Mesendoderm (in vitro differentiated cells): Measurements from ENCODE around the gene GGNBP2. TPM values are rescaled to one million over a fixed set of nuclear protein-coding genes. Genes with fewer than 3 reads are reported as not detected.

Experiments used
- DNase-seq: peaks from one replicate; pipeline ENCODE4 v3.0.0; 2013
- H2AK5ac ChIP-seq: 2 replicates; pipeline ENCODE4 v1.6.1; 2013; ENCODE audit warnings: low read length, inconsistent platforms
- H2BK120ac ChIP-seq: 2 replicates; pipeline ENCODE4 v1.6.1; 2013; ENCODE audit warnings: low read depth, mild to moderate bottlenecking, low read length, moderate library complexity, mixed read lengths
- H2BK15ac ChIP-seq: replicated peaks from 2 replicates; pipeline ENCODE4 v1.6.1; 2013; ENCODE audit warnings: low read depth, mild to moderate bottlenecking, moderate library complexity
- H2BK5ac ChIP-seq: 2 replicates; pipeline ENCODE4 v1.6.1; 2013; ENCODE audit warnings: low read length, inconsistent platforms
- H3K18ac ChIP-seq: 2 replicates; pipeline ENCODE4 v1.6.1; 2013; ENCODE audit warnings: mild to moderate bottlenecking, low read length, mixed read lengths
- H3K23ac ChIP-seq: one replicate; pipeline ENCODE4 v1.6.1; 2013; ENCODE audit warnings: low read length
- H3K27ac ChIP-seq: 2 replicates; pipeline ENCODE4 v1.5.1; 2013; ENCODE audit warnings: low read depth, mild to moderate bottlenecking, inconsistent platforms, low read length, moderate library complexity
- H3K27me3 ChIP-seq: 2 replicates; pipeline ENCODE4 v1.6.1; 2013; ENCODE audit warnings: low read length, control low read depth, mild to moderate bottlenecking, inconsistent platforms; ENCODE audit not compliant: insufficient read depth, poor library complexity
- H3K36me3 ChIP-seq: 2 replicates; pipeline ENCODE4 v1.6.1; 2013; ENCODE audit warnings: low read length, inconsistent platforms; ENCODE audit not compliant: control insufficient read depth, insufficient read depth
- H3K4ac ChIP-seq: one replicate; pipeline ENCODE4 v1.6.1; 2013; ENCODE audit warnings: low read depth, mild to moderate bottlenecking, low read length, moderate library complexity
- H3K4me1 ChIP-seq: 2 replicates; pipeline ENCODE4 v1.6.1; 2013; ENCODE audit warnings: low read depth, low read length, inconsistent platforms; ENCODE audit not compliant: control insufficient read depth
- H3K4me2 ChIP-seq: 2 replicates; pipeline ENCODE4 v1.6.1; 2013; ENCODE audit warnings: low read length
- H3K4me3 ChIP-seq: 2 replicates; pipeline ENCODE4 v1.5.1; 2013; ENCODE audit warnings: mild to moderate bottlenecking, low read length
- H3K56ac ChIP-seq: one replicate; pipeline ENCODE4 v1.6.1; 2013; ENCODE audit warnings: low read length
- H3K79me1 ChIP-seq: 2 replicates; pipeline ENCODE4 v1.6.1; 2013; ENCODE audit warnings: low read length, inconsistent platforms
- H3K79me2 ChIP-seq: 2 replicates; pipeline ENCODE4 v1.6.1; 2013; ENCODE audit warnings: mild to moderate bottlenecking, low read length; ENCODE audit not compliant: control insufficient read depth, insufficient read depth
- H3K9ac ChIP-seq: 2 replicates; pipeline ENCODE4 v1.6.1; 2013; ENCODE audit warnings: low read length, inconsistent platforms
- H4K5ac ChIP-seq: one replicate; pipeline ENCODE4 v1.6.1; 2013; ENCODE audit warnings: low read length
- H4K8ac ChIP-seq: one replicate; pipeline ENCODE4 v1.6.1; 2013; ENCODE audit warnings: low read depth, mild to moderate bottlenecking, control low read depth, low read length, moderate library complexity
- WGBS: extraction: QIAGEN DNeasy Blood & Tissue Kit; methylation state at CpG from one replicate; pipeline ENCODE4 v1.1.7; 2013; ENCODE audit warnings: low lambda C conversion rate, missing lambda C conversion rate; ENCODE audit not compliant: insufficient coverage; ENCODE audit errors: extremely low coverage; 5-methylcytosine and 5-hydroxymethylcytosine counted together
- polyA plus RNA-seq, 2 experiments: library from polyadenylated mRNA; stranded (reverse); fragments of 200-250 nt; gene quantifications; one replicate each; pipeline ENCODE4 v1.2.3, GENCODE V29; 2013

The GGNBP2 gene, protein sequence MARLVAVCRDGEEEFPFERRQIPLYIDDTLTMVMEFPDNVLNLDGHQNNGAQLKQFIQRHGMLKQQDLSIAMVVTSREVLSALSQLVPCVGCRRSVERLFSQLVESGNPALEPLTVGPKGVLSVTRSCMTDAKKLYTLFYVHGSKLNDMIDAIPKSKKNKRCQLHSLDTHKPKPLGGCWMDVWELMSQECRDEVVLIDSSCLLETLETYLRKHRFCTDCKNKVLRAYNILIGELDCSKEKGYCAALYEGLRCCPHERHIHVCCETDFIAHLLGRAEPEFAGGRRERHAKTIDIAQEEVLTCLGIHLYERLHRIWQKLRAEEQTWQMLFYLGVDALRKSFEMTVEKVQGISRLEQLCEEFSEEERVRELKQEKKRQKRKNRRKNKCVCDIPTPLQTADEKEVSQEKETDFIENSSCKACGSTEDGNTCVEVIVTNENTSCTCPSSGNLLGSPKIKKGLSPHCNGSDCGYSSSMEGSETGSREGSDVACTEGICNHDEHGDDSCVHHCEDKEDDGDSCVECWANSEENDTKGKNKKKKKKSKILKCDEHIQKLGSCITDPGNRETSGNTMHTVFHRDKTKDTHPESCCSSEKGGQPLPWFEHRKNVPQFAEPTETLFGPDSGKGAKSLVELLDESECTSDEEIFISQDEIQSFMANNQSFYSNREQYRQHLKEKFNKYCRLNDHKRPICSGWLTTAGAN
- 38.9 TPM for polyA plus RNA-seq (2013, experiment 1 of 2)
- polyA plus RNA-seq (2013, experiment 2 of 2): 38.1 TPM

DNA sequence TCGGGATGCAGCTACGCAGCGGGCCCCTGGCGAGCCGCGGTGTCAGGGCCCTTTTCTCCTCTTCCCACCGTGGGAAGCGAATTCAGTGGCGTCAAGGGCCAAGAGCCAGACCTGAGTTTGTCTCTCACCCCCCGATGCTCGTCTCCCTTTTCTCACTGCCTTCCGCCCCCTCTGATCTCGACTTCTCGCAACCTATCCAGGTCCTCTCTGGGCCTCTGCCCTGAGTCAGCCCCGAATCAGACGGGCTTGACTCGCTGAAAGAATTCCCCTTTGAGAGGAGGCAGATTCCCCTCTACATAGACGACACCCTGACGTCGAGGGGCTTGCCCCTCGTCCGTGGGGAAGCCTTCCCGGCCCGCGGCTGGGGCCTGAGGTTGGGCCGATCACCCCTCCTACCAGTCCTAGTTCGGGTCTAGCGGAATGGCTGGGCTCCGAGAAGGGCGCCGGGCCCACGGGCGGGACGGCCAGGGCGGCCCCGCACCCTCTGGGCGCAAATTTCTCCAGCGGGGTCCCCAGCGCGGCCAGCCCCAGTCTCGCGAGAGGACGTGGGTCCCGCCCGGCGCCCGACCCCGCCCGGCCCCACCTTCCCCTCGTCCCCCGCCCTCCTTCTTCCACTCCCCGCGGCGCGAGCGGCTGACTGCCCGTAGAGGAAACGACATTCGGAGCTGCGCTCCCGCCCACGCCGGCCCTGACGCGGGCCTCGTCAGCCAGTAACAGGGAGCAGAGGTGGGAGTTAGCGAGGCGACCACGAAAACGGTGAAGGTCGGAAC lies at the start of gene GGNBP2:
GGNBP2 (plus strand) TSS at position 613 of the 770 bp plus-strand sequence. CDS start 806 bp downstream, outside the sequence.
- Histone ChIP-seq H3K36me3 (no peaks in the 10 kb centered on the region), H3K18ac (peak within 1 kb of the TSS; percentile 95), H2BK5ac (peak within 1 kb of the TSS; percentile 88), H2BK120ac (peak within 1 kb of the TSS; percentile 21), H3K4me3 (peak within 1 kb of the TSS; percentile 97), H3K23ac (peak within 1 kb of the TSS; percentile 94), H4K5ac (no peak within 1 kb of the TSS), H3K4me1 (peaks cover 2% of the 10 kb centered on the region), H3K56ac (peak within 1 kb of the TSS; percentile 98), H3K9ac (peak within 1 kb of the TSS; percentile 100), H4K8ac (no peak within 1 kb of the TSS), H3K4ac (peak within 1 kb of the TSS; percentile 63), H2BK15ac (no peak within 1 kb of the TSS), H2AK5ac (no peak within 1 kb of the TSS), H3K27me3 (no peaks in the 10 kb centered on the region), H3K4me2 (peak within 1 kb of the TSS; percentile 99), H3K79me2 (peaks cover 27% of the 10 kb centered on the region), H3K79me1 (peaks cover 7% of the 10 kb centered on the region), H3K27ac (peak within 1 kb of the TSS; percentile 98)
- DNase-seq: peak; percentile 96
- WGBS: no CpG with 5 or more reads among the region's 71 CpGs

- no peak overlapping the region for H2AK5ac ChIP-seq
- no peak overlapping the region for H3K4ac ChIP-seq
- no peak overlapping the region for H3K27ac ChIP-seq
- H3K18ac ChIP-seq: no peak overlapping the region
- H2BK5ac ChIP-seq: no peak overlapping the region
- no peak overlapping the region for H3K9ac ChIP-seq
- peaks cover 7% of the 10 kb centered on the region for H3K79me1 ChIP-seq
- H3K79me2 ChIP-seq: peaks cover 3% of the 10 kb centered on the region
- no peak for DNase-seq
- WGBS: no CpG with 5 or more reads among the region's 3 CpGs
- H3K4me2 ChIP-seq: no peak overlapping the region
- no peak overlapping the region for H2BK15ac ChIP-seq
- no peak overlapping the region for H3K4me3 ChIP-seq
- H3K56ac ChIP-seq: no peak overlapping the region
- H3K36me3 ChIP-seq: peaks cover 14% of the 10 kb centered on the region
- no peak overlapping the region for H2BK120ac ChIP-seq
- no peak overlapping the region for H3K23ac ChIP-seq
- H3K4me1 ChIP-seq: no peaks in the 10 kb centered on the region
- H4K5ac ChIP-seq: no peak overlapping the region
- no peak overlapping the region for H4K8ac ChIP-seq
- H3K27me3 ChIP-seq: no peaks in the 10 kb centered on the region
These were observed 49.6 kb upstream of the GGNBP2 start for GRCh38 chr17:36495076-36495578.

DNA sequence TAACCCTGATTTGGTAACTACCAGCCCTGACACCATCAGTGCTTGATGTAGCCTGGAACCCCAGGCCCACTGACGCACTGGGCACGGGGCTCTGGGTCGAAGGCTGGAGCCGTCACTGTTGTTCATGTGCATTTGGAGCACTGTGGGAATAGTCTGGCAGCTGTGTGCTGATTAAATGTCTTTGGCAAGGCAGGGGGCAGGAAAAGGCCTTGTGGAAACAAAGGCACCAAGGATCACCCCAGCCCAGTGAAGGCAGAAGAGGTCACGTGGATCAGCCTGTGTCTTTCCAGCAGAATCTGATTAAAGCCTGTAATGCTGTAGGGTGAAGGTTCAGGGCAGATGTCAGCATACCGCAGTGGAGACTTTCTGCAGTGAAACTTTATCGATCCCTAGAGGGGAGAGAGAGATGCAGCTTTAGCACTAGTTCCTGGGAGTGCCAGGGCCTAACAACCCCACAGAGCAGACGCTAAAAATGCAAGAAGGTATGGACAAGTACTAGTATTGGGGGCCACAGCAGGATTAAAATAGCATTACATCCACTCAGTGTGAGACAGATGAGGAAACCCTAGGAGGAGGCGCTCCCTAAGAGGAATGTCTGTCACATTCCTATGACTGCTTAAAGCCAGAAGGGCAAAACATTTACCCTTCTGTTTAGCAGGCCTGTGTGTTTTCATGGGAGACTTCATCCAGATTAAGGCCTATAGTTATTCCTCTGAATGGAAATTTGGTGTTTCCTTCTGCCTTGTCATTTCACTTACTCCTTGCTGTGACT lies 48.5 kb upstream of the GGNBP2 start:
- Histone ChIP-seq H4K8ac (no peak overlapping the region), H3K4ac (no peak overlapping the region), H3K4me2 (no peak overlapping the region), H2BK15ac (no peak overlapping the region), H4K5ac (no peak overlapping the region), H3K18ac (no peak overlapping the region), H3K27ac (peak overlapping the region; percentile 7), H2BK5ac (no peak overlapping the region), H3K9ac (no peak overlapping the region), H3K4me3 (no peak overlapping the region), H3K4me1 (no peaks in the 10 kb centered on the region), H3K79me2 (no peaks in the 10 kb centered on the region), H2BK120ac (no peak overlapping the region), H3K23ac (no peak overlapping the region), H3K56ac (no peak overlapping the region), H3K36me3 (peaks cover 14% of the 10 kb centered on the region), H2AK5ac (no peak overlapping the region), H3K27me3 (no peaks in the 10 kb centered on the region), H3K79me1 (peaks cover 6% of the 10 kb centered on the region)
- no CpG with 5 or more reads among the region's 9 CpGs for WGBS
- DNase-seq: peak; percentile 73

DNA sequence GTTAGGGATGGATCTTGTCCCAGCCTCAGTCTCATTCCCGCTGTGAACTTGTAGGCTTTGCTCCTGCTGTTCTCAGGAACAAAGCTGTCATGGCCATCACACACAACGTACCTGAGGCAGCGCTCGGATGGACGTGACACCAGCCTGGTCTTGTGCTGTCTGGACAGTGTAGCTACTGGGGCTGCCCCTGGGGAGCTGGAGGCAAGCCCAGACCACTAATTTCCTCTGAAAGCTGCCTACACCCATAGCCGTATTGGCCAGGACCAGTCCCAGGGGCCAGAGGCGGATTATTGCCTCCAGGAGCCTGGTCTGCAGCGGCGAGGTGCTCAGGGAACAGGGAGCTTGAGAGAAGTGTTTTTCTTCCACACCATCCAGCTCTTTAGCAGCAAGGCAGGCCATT lies 46.6 kb upstream of the GGNBP2 start:
- no peak overlapping the region for H3K23ac ChIP-seq
- no peak overlapping the region for H3K56ac ChIP-seq
- no peaks in the 10 kb centered on the region for H3K4me1 ChIP-seq
- no peak overlapping the region for H2BK5ac ChIP-seq
- no peaks in the 10 kb centered on the region for H3K79me2 ChIP-seq
- H4K5ac ChIP-seq: no peak overlapping the region
- no peak overlapping the region for H2AK5ac ChIP-seq
- no peak overlapping the region for H3K9ac ChIP-seq
- H3K79me1 ChIP-seq: no peaks in the 10 kb centered on the region
- H3K27ac ChIP-seq: no peak overlapping the region
- no peak overlapping the region for H3K4me3 ChIP-seq
- no peak overlapping the region for H4K8ac ChIP-seq
- H3K18ac ChIP-seq: no peak overlapping the region
- H2BK15ac ChIP-seq: no peak overlapping the region
- no peak overlapping the region for H3K4me2 ChIP-seq
- no peaks in the 10 kb centered on the region for H3K27me3 ChIP-seq
- peaks cover 15% of the 10 kb centered on the region for H3K36me3 ChIP-seq
- DNase-seq: no peak
- WGBS: no CpG with 5 or more reads among the region's 9 CpGs
- no peak overlapping the region for H2BK120ac ChIP-seq
- H3K4ac ChIP-seq: no peak overlapping the region
